ENCODE data around the gene IRAK1.

IRAK1 gene

GRCh38 chrX:154019633-154020528, at the start of gene IRAK1:
Gene IRAK1 (minus strand): TSS chrX:154019902. CDS start chrX:154019812, 90 bp downstream.
- DNase-seq = peak; percentile 59

DNA sequence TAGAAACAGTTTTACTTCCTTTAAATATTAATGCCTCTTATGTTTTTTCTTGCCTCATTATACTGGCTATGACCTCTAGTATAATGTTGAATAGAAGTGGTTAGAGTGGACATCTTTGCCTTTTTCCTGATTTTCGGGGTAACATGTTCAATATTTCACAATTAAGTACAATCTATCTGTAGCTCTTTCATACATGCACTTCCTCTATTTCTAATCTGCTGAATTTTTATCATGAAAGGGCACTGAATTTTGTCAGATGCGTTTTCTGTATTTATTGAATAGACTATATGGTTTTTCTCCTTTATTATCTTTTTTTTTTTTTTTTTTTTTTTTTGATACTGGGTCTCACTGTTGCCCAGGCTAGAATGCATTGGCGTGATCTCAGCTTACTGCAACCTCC, 48.9 kb upstream of the IRAK1 start:
- no peak for DNase-seq

DNA sequence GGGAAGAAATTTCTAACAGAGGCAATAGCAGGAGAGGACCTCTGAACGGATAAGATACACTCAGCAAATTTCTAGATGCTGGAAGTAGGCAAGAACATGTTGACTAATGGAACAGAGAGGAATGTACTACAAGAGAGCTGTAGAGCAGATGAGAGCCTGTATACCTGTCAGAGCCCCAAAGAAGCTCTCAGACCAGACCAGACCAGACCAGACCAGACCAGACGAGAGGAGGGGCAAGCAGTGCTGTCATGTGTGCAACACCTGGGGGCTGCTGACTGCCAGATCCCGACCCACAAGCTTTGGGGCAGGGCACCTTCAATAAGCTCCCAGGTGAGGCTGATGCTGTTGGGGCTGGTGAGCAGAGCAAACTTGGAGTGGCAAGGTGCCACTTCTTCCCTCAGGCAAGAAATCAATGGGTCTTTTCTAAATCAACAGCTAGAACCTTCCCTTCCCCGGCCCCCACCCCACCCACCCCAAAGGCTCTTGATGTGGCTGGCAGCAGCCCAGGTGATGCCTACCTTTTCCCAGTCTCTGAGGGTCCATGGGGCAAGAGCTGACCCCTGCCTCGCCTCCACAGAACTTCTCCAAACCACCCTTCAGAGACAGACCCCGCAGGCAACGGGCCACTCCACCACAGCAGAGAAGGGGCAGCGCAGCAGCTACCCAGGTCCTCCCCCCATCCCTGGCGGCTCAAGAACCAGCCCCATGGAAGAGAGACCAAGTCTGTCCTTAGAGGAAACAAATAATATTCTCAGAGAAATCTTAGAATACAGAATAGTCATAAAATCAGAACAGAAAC, 45.1 kb upstream of the IRAK1 start:
- no peak for DNase-seq

DNA sequence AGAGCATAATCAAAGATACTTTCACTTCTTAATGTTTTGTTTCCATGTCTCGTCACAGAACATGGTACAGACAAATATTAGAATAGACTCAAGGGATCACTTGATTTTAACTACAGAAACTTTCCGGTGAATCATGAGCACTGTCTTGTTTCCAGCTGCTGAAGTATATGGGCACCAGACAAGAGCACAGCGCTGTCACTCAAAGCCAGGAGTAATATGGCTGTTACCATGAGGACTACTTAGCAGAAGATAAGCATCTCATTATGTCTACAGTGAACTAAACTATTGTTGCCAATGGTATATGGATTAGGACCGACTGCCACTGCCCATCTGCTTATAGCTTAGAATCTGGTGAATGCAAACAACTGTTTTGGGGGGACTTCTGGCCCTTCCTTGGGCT, 43.5 kb upstream of the IRAK1 start:
- peak; percentile 2 for DNase-seq

GRCh38 chrX:154061801-154062200, 42.1 kb upstream of the IRAK1 start:
- DNase-seq = no peak

GRCh38 chrX:154059729-154060245, 40.1 kb upstream of the IRAK1 start:
- DNase-seq = no peak

DNA sequence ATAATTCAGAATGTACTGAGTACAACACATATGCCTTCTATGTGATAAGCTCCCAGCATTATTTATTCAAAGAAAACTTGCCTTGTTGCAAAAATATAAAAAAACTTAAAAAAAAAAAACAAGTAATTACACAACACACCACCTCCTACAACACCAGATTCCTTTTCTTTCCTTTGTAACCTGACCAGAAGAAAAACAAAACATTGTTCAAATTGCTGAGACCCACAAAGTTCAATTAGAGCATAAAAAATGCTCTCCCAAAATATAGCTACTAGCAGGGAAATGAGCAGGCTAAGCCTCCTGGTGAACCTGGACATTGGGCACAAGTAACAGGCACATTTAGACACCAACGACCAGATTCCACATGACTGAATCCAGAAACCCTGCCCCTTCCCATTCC, 39.5 kb upstream of the IRAK1 start:
- no peak for DNase-seq

DNA sequence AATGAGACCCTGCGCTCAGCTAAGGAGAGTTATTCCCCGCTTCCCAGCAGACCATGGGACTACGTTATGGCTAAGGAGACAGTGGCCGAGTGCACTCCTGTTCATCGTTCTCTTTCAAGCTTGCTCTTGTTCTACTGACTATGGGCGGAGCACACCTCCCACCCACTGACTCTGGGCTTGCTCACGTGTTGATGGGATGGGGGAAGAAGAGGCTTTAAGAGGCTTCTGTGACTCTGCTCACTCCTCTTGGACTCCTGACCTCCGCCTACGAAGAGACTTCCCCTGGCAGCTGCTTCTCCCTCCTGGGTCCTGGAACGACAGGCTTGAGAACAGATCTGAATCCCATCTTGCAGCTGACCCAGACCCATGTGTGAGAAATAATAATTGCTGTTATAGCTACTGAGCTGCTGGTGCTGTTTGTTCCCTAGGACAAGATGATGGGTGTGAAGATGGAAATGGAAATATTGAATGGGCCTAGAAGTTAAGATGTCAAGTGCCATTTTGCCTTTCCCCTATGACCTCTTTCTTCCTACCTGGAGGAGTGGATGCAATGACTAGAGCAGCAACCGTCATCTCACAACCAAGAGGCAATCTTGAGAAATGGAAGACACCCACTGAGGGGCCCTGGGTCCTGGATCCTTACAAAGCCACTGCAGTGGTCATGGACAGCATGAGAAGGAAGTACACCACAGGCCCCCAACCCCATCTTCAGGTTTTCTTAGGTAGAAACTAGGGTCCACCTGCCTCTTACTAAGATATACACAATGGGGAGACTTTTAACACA, 38.7 kb upstream of the IRAK1 start:
- no peak for DNase-seq

DNA sequence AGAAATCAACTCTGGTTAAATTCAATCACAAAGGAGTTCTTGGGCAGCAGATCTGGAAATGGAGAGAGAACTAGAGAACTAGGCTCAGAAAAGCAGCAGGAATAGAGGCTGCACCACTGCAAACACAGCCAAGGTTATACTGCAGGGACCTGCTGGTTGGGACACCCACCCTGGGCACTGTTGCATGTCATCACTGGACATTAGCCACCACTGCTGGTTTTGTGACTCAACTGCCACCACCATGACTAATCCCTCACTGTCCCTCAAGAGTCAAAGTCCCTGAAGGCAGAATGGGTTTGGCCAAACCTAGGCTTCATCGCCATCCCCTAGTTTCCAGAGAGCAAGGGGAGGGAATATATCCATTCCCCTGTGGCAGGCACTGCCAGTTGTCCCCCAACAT, 38.1 kb upstream of the IRAK1 start:
- DNase-seq = no peak

DNA sequence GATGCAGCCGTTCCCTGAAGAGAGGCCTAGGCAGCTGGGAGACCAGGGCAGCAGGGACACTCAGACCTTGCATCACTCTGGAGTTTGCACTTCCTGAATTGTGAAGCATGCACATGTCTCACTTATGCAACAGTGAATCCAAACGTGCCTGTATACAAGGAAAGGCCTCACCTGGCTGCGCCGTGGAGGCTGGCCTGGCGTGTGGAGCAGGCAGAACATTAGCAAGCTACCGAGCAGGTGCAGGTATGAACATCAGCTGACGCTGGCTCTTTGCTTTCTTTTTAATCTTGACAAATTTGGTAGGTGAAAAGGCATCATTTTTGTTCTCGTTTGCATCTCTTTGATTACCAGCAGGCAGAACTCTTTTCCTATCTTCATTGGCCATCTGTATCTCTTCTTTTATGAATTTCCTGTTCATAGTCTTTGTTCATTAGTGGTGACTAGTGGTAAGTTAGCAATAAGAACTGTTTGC, 37.1 kb upstream of the IRAK1 start:
- no peak for DNase-seq

- DNase-seq = peak; percentile 69
Measured at GRCh38 chrX:154051201-154051810, 31.6 kb upstream of the IRAK1 start.

GRCh38 chrX:154050113-154050495, 30.4 kb upstream of the IRAK1 start:
- no peak for DNase-seq

DNA sequence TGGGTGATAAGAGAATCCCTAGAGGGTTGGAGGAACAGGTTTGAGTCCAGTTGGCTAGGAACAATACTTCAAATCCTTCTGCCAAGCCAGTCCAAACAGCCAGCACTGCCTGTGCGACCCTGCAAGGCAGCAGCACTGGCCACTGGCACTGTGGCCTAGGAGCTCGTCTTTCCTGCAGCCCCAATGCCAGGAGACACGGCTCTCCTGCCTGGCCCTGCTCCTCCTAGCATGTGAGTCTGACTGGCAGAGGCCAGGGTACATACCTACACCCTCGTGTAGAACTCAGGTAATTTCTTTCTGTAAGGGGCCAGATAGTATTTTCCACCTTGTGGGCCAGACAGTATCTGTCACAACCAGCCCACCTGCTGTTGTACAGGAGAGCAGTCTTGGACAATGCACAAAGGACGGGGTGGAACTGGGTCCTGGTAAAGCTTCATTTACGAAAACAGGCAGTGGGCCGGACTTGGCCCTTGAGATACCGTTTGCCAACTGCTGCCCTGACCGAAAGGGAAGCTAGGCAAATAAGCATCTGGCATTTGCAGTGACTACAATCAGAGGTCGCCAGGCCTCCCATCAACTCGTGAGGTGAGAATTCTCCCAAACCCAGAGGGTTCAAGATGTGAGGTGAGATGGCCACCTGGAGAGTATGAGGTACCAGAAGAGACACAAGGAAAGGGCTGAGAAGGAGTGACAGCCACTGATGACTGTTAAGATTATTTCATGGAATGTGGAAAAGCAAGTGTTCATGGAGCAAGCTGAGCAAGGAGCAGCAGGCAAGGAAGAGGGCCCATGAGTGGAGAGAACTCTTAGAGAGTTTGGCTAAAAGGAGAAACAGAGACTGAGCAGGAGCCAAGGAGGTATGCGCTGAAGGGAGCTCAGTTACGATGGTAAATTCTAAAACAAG, 29.8 kb upstream of the IRAK1 start:
- DNase-seq = no peak

DNA sequence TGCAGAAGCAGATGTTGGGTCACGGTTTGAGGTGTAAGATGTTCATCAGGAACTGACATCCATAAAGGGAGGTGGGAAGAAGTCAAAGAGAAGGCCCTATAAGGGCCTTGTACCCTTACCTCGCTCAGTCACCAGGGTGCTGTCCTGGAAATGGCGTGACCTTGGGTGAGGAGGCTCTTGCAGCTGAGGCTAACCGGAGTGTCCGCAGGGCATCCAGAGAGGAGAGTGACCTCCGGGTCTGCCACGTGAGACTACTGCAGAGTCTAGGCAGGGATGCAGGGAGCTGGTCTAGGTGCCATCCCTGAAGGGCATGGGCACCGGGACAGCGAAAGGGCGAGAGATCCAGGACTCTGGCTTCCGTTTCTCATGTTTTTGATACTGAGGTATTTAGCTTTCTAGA, 28.7 kb upstream of the IRAK1 start:
- DNase-seq = no peak

GRCh38 chrX:154046940-154047610, 27.4 kb upstream of the IRAK1 start:
- DNase-seq = no peak

- DNase-seq = no peak
Measured at GRCh38 chrX:154046031-154046781, 26.5 kb upstream of the IRAK1 start.

DNA sequence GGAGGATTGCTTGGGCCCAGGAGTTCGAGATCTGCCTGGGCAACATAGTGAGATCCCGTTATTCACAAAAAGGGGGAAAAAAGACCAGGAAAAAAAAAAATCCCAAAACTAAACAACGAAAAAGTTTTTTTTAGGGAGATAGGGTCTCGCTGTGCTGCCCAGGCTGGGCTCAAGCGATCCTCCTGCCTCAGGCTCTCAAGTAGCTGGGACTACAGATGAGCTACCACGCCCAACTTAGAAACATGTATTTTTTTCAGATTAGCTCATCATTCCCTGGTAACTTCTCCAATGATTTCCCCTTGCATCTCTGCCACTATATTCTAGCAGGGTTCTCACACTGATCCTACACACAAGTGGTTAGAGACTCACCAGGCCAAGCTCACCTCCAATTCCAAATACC, 24.4 kb upstream of the IRAK1 start:
- DNase-seq = no peak

GRCh38 chrX:154043003-154043763, 23.5 kb upstream of the IRAK1 start:
- no peak for DNase-seq

GRCh38 chrX:154040863-154041262, 21.2 kb upstream of the IRAK1 start:
- DNase-seq = no peak

Measured in stimulated activated CD4-positive, alpha-beta T cell treated with anti-CD3 and anti-CD28 coated beads, Interleukin-4, amount 100 ng/mL, for 1 hour (primary cell).